Subcutaneous adipose tissue (tissue), 4 donors: ENCODE measurements around the gene IDH3G. TPM values are rescaled to one million over a fixed set of nuclear protein-coding genes. Genes with fewer than 3 reads are reported as not detected.

Experiments used
- total RNA-seq, 4 donors: library from RNA; depleted of rRNA; stranded (reverse); fragments of >200 nt; gene quantifications; one replicate each; pipeline ENCODE4 v1.1.0, GENCODE V29; 2016
- TF ChIP-seq, protein P1 (sequence below): fragments of 450-650 bp; IDR thresholded peaks from one replicate; pipeline ENCODE4 v1.5.1; 2016; ENCODE audit warnings: low read depth, mild to moderate bottlenecking, control low read depth, antibody characterized with exemption, moderate library complexity

IDH3G gene
- total RNA-seq, 4 donors from 2014 or later, result 40.9 to 70.0 (median 69.5) TPM

GRCh38 chrX:153783378-153784013 lies 10.7 kb downstream of the IDH3G start:
- TF ChIP-seq, protein P1, sequence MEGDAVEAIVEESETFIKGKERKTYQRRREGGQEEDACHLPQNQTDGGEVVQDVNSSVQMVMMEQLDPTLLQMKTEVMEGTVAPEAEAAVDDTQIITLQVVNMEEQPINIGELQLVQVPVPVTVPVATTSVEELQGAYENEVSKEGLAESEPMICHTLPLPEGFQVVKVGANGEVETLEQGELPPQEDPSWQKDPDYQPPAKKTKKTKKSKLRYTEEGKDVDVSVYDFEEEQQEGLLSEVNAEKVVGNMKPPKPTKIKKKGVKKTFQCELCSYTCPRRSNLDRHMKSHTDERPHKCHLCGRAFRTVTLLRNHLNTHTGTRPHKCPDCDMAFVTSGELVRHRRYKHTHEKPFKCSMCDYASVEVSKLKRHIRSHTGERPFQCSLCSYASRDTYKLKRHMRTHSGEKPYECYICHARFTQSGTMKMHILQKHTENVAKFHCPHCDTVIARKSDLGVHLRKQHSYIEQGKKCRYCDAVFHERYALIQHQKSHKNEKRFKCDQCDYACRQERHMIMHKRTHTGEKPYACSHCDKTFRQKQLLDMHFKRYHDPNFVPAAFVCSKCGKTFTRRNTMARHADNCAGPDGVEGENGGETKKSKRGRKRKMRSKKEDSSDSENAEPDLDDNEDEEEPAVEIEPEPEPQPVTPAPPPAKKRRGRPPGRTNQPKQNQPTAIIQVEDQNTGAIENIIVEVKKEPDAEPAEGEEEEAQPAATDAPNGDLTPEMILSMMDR, result no peak

DNA sequence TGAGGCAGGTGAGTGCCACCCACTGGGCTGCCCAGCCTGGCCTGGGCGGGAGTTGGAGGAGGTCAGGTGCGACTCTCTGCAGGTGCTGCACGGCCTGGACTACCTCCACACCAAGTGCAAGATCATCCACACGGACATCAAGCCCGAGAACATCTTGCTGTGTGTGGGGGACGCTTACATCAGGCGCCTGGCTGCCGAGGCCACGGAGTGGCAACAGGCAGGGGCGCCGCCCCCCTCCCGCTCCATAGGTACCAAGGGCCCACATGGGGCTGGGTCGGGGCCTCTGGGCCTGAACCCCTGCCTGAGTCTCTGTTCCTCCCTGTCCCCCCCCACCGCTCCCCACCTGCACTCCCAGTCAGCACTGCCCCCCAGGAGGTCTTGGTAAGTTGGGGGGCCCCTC lies 11.3 kb downstream of the IDH3G start:
- TF ChIP-seq, protein P1, result no peak

DNA sequence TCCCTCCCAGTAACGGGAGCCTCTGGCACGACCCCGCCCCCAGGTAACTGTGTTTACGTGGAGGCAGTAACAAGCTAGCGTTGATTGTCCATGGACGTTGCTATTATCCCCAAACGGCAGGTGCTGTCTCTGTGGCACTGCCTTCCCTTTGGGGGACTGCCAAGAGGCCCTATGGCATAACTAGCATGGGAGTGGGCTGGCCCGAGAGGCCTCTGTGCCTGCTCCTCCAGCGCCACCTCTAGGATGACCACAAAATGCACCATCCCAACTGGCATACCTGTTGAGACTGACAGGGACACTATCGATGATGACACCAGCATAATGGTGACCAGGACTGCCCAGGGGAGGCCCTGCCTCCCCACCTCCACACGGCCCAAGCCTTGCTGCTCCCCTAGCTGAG lies 11.9 kb downstream of the IDH3G start:
- TF ChIP-seq, protein P1, result no peak

DNA sequence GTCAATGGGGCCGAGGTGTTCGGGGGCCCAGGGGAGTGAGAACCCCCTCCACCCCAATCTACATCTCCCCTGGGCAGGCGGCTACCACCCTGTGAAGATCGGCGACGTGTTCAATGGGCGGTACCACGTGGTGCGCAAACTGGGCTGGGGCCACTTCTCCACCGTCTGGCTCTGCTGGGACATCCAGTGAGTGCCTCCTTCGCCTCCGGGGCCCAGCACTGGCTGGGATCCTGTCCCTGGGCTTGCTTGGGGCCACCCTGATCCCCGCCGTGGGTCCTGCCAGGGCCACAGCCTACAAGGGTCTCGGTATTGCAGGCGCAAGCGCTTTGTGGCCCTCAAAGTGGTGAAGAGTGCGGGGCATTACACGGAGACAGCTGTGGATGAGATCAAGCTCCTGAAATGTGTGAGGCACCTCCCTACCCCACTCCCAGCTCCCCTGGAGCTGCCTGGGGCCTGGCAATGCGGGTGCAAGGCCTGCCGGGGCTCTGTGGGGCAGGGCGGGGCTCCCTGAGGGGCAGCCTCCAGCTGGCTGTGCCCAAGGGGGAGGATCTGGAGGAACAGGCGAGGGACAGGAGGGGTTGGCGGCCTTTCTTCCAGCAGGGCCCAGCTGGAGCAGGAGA lies 12.6 kb downstream of the IDH3G start:
- TF ChIP-seq, protein P1, result no peak

- TF ChIP-seq, protein P1, result no peak
Observed at GRCh38 chrX:153780678-153781427, 13.3 kb downstream of the IDH3G start, which contains the start of gene SRPK3. Gene SRPK3 (plus strand): TSS chrX:153781041. CDS start chrX:153781087, 46 bp downstream.

DNA sequence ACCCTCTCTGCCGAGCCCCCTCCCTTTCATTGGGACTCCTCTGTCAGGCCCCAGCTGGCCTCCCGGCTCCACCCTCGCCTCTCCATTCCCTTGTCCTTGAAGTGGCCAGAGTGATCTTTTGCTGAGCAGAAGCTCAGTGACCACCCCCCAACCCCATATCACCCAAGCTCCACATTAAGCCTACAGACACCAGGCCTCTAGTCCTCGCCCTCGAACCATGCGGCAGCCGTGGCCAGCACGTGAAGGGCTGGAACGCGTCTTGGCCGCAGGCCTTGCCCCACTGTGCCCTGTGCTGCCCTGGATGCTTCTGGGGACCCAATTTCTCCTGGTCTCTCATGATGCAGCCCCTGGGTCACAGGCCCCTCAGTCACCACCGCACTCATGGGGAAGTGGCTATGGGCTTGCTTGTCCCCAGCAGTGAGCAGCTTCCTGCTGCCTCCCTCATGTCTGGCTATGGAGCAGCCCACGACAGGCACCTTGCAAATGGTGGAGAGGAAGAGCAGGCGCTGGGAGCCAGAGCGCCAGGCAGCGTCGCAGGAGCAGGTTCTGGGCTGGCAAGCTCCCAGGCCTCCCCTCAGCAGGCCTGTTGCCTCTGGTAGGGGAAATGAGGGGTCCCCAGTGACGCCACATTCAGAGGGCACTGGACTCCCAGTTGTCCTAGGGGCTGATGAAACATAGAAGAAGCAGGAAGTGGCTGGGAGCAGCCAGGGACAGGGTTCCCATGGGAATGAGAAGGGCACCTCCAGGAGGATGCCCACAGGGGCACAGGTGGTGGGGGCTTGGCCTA lies 14.1 kb downstream of the IDH3G start:
- TF ChIP-seq, protein P1, result no peak

- TF ChIP-seq, protein P1, result no peak
Observed at GRCh38 chrX:153778684-153779101, 15.5 kb downstream of the IDH3G start.
